AG04450 (cell line): ENCODE data around the gene ZNF804B. TPM values are rescaled to one million over a fixed set of nuclear protein-coding genes. Genes with fewer than 3 reads are reported as not detected.

ENCODE experiments used
- CTCF ChIA-PET: fragments of 300-600, 350-600 bp; formaldehyde crosslinking; extraction: SDS; loops from one replicate; lab custom pipeline; 2022; ENCODE audit warnings: antibody characterized with exemption, inconsistent platforms; lab: Charles Lee
- POLR2A ChIA-PET: fragments of 350-600 bp; formaldehyde crosslinking; extraction: SDS; loops from one replicate; lab custom pipeline; 2021; ENCODE audit warnings: antibody characterized with exemption, inconsistent platforms; lab: Yijun Ruan, JAX
- DNase-seq: peaks from one replicate; pipeline ENCODE4 v3.0.0-alpha.2; 2011; ENCODE audit warnings: low read depth, low spot score
- H3K27ac ChIP-seq: one replicate; pipeline ENCODE4 v1.5.1; 2012; ENCODE audit warnings: low read depth, low read length, control low read depth
- H3K27me3 ChIP-seq: one replicate; pipeline ENCODE4 v1.6.0; 2012; ENCODE audit warnings: low read length; ENCODE audit not compliant: control insufficient read depth, insufficient read depth
- H3K4me3 ChIP-seq: 2 replicates; pipeline ENCODE4 v1.5.1; 2011; ENCODE audit warnings: mild to moderate bottlenecking, low read depth, low read length, control low read depth
- H3K9me3 ChIP-seq: 2 replicates; pipeline ENCODE4 v1.5.1; 2012; ENCODE audit warnings: low read length; ENCODE audit not compliant: control insufficient read depth, insufficient read depth
- polyA plus RNA-seq: library from polyadenylated mRNA; depleted of rRNA; stranded (reverse); fragments of >200 nt; gene quantifications from 2 replicates; pipeline ENCODE4 v1.2.3, GENCODE V29; 2011
- TF ChIP-seq, protein P1 (sequence below): IDR thresholded peaks from 2 replicates; pipeline ENCODE4 v1.5.1; 2011; ENCODE audit warnings: low read depth, low read length, control low read depth, inconsistent platforms

Gene ZNF804B
- polyA plus RNA-seq, 1 experiment = not detected

DNA sequence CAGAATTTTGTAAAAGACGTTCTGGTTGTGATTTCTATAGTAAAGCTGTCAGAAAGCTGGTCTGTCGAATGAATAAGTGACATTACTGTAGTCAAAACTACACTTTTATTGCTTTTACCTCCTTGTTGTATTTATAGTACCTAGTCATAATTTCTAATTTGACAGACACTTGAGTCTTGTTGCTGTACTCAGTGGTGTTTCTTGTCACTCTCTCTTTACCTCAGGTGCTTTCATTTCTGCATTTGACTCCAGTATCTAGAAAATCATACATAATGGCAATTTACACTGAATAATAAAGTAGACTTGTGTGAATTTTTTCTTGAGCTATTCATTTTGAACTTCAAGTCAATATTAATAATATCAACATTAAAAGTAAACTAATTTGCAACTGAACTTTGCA is 293.6 kb downstream of the ZNF804B start:
- POLR2A ChIA-PET = no interaction called here
- TF ChIP-seq, protein P1, sequence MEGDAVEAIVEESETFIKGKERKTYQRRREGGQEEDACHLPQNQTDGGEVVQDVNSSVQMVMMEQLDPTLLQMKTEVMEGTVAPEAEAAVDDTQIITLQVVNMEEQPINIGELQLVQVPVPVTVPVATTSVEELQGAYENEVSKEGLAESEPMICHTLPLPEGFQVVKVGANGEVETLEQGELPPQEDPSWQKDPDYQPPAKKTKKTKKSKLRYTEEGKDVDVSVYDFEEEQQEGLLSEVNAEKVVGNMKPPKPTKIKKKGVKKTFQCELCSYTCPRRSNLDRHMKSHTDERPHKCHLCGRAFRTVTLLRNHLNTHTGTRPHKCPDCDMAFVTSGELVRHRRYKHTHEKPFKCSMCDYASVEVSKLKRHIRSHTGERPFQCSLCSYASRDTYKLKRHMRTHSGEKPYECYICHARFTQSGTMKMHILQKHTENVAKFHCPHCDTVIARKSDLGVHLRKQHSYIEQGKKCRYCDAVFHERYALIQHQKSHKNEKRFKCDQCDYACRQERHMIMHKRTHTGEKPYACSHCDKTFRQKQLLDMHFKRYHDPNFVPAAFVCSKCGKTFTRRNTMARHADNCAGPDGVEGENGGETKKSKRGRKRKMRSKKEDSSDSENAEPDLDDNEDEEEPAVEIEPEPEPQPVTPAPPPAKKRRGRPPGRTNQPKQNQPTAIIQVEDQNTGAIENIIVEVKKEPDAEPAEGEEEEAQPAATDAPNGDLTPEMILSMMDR = no peak
- CTCF ChIA-PET = no interaction called here
- Histone ChIP-seq H3K9me3 (no peaks in the 10 kb centered on the region), H3K27ac (no peak overlapping the region), H3K4me3 (no peak overlapping the region), H3K27me3 (no peaks in the 10 kb centered on the region)
- no peak for DNase-seq

DNA sequence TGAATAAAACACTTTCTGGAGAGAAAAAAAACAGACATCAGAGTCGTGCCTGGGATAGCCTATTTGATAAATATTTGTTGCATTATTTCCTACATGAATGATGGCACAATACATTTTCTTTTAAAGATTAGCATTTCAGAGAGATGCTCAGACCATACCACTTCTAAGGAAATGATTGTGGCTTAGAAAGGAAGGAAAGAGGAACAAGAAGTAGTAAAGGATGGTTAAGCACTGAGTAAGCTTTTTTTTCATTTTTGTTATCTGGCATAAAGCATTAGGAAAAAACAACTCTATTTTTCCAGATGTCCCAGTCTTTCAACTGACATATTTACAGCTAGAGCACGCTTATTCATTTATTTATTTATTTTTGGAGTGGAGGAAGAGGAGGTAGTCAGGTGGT is 294.9 kb downstream of the ZNF804B start:
- CTCF ChIA-PET = no interaction called here
- TF ChIP-seq, protein P1 = no peak
- no peaks in the 10 kb centered on the region for H3K27me3 ChIP-seq
- no peak for DNase-seq
- H3K9me3 ChIP-seq = peaks cover 4% of the 10 kb centered on the region; the same call in 1 of the 2 replicates
- POLR2A ChIA-PET = no interaction called here
- H3K27ac ChIP-seq = no peak overlapping the region
- H3K4me3 ChIP-seq = no peak overlapping the region

DNA sequence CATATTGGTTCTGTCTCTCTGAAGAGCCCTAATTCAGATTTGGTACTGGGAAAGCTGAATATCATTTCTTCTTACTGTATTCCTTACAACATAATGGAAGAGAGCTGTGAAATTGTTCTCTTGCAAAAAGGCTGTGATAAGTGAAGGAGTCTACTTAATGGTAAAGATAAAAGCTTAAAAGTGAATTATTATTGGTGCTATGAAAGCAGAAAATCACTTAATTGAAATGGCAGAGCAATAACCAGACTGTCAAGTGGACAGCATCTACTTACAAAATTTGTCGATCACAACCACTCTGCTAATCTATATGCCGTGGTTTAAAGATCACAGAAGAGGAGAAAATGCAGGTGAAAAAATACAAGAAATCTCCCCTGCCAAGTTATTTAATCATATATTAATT is 300.7 kb downstream of the ZNF804B start:
- Histone ChIP-seq H3K27ac (no peak overlapping the region), H3K27me3 (no peaks in the 10 kb centered on the region), H3K9me3 (peaks cover 4% of the 10 kb centered on the region; the same call in 1 of the 2 replicates), H3K4me3 (no peak overlapping the region)
- DNase-seq = no peak
- TF ChIP-seq, protein P1 = no peak
- ChIA-PET CTCF (no interaction called here), POLR2A (no interaction called here)

DNA sequence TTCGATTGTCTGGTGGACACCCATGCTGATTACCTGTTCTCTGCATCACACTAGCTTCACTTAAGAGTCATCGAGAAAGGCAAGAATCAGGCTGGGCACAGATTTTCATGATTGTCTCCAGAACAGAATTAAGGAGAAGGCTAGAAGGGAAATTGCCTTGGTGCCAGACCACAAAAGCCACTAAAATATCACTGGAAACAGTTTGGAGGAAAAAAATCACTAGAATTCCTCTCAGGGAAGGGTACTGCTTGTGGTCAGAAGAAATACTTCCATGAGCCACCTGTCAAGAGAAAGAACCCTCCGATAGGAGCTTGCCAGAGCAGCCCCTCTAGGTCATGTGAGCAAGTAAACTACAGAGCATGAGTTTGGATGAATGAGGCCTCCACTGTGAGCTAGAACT is 305.3 kb downstream of the ZNF804B start:
- no peaks in the 10 kb centered on the region; the same call in 1 of the 2 replicates for H3K9me3 ChIP-seq
- H3K27ac ChIP-seq = no peak overlapping the region
- ChIA-PET POLR2A (no interaction called here), CTCF (no interaction called here)
- H3K4me3 ChIP-seq = no peak overlapping the region
- no peaks in the 10 kb centered on the region for H3K27me3 ChIP-seq
- TF ChIP-seq, protein P1 = no peak
- no peak for DNase-seq

DNA sequence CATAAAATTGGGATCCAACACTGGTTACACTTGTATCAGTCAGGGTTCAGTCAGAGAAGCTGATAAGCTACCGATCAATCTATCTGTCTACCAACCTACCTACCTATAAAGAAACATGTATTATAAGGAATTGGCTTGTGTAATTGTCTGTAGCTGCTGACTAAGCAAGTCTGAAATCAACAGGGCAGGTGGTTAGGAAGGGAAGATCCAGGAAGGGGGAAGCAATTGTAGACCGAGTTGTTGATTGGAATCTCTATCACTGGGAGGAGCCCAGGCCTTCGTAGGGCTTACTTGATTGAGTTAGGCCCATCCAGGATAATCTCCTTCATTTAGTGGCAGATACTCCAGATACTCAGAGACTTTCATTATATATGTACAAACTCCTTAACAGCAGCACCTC is 307.5 kb downstream of the ZNF804B start:
- H3K4me3 ChIP-seq = no peak overlapping the region
- no peak for DNase-seq
- ChIA-PET POLR2A (interaction anchor here (0.6 kb wide), 1 partner anchor 612 kb away, joined by 7 read pairs; no protein-coding TSS in a partner anchor), CTCF (no interaction called here)
- no peaks in the 10 kb centered on the region for H3K27me3 ChIP-seq
- H3K9me3 ChIP-seq = no peaks in the 10 kb centered on the region; the same call in 1 of the 2 replicates
- no peak overlapping the region for H3K27ac ChIP-seq
- TF ChIP-seq, protein P1 = no peak
